C4-2B (cell line): Measurements from ENCODE around the gene SYS1.

ENCODE experiments used
- ZFX ChIP-seq: fragments of 450-650 bp; IDR thresholded peaks from 2 replicates; pipeline ENCODE4 v1.6.1; 2017
- TF ChIP-seq, protein P1 (sequence below): fragments of 450-650 bp; conservative IDR thresholded peaks from 2 replicates; pipeline ENCODE4 v1.5.1; 2017; ENCODE audit warnings: mild to moderate bottlenecking

- TF ChIP-seq, protein P1, sequence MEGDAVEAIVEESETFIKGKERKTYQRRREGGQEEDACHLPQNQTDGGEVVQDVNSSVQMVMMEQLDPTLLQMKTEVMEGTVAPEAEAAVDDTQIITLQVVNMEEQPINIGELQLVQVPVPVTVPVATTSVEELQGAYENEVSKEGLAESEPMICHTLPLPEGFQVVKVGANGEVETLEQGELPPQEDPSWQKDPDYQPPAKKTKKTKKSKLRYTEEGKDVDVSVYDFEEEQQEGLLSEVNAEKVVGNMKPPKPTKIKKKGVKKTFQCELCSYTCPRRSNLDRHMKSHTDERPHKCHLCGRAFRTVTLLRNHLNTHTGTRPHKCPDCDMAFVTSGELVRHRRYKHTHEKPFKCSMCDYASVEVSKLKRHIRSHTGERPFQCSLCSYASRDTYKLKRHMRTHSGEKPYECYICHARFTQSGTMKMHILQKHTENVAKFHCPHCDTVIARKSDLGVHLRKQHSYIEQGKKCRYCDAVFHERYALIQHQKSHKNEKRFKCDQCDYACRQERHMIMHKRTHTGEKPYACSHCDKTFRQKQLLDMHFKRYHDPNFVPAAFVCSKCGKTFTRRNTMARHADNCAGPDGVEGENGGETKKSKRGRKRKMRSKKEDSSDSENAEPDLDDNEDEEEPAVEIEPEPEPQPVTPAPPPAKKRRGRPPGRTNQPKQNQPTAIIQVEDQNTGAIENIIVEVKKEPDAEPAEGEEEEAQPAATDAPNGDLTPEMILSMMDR: no peak
- no peak for TF ChIP-seq ZFX
Measured at GRCh38 chr20:45339084-45339483, 23.9 kb upstream of the SYS1 start.
